ENCODE data around the gene VILL.

The VILL gene

DNA sequence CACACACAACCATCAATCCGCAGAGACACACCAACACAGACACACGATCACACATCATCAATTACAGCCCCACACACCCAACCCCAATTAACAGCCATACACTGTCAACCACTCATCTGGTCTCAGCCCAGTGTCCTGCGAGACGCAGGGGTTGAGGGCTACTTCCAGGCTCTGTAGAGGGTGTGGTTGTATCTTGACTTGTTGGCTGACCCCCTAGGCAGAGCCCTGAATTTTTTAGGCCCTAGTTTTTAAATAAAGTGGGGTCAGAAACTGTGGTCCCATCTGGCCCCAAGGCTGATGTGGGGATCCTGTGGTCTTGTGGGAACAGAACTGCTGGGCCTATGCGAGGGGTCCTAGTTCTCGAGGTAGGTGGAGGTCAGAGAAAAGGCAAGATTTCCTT lies 9.2 kb downstream of the VILL start:
- no peak for DNase-seq (ENCODE audit: extremely low read depth in 1 of 2, low read depth in 1 of 2)

DNA sequence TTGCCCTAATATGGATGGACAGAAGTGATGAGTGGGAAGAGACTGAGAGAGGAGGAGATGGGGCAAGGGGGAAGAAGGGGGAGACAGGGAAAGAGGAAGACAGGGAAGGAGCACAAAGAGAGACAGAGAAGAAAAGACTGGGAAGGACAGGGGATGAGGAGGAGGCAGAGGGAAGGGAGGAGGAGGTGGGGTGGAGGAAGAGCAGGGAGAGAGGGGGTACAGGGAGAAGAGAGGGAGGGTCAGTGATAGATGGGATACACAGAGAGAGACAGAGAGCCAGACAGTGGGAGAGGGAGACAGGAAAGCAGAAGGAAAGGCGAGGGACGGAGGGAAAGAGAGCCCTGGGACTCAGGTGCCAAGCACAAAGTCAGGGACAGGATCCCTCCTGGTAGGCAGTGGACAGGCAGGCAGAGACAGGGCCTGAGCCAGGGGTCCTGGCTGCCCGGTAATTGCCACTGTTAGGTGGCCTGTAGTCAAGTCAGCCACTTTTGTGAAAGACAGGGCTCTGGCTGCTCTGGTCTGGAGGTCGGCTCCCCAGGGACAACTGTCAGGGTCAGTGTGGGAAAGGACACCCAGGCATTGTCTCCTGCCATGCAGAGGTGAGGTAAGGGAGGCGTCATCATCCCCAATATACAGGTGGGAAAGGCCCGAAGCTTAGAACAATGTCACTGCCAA lies 9.8 kb downstream of the VILL start:
- no peak for DNase-seq (ENCODE audit: extremely low read depth in 1 of 2, low read depth in 1 of 2)

GRCh38 chr3:38000965-38001455 lies 10.4 kb downstream of the VILL start:
- DNase-seq (ENCODE audit: extremely low read depth in 1 of 2, low read depth in 1 of 2), result no peak

DNA sequence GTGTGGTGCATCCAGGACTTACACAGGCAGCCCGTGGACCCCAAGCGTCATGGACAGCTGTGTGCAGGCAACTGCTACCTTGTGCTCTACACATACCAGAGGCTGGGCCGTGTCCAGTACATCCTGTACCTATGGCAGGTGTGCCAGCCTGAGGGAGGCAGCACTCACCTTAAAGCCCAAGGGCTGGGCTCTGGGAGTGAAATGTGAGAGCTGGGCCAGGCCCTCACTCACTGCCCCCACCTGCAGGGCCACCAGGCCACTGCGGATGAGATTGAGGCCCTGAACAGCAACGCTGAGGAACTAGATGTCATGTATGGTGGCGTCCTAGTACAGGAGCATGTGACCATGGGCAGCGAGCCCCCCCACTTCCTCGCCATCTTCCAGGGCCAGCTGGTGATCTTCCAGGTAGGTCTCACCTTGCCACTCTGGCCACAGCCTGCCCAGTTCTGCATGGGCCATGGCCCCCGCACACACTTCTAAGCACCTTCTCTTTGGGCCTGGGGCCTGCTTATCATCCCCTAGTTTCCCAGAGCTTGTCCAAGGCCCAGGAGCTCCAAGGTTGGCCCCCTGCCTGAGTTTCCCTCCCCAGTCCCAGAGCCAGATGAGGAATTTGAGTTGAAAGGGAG lies 11.0 kb downstream of the VILL start:
- DNase-seq (ENCODE audit: extremely low read depth in 1 of 2, low read depth in 1 of 2), result no peak

DNA sequence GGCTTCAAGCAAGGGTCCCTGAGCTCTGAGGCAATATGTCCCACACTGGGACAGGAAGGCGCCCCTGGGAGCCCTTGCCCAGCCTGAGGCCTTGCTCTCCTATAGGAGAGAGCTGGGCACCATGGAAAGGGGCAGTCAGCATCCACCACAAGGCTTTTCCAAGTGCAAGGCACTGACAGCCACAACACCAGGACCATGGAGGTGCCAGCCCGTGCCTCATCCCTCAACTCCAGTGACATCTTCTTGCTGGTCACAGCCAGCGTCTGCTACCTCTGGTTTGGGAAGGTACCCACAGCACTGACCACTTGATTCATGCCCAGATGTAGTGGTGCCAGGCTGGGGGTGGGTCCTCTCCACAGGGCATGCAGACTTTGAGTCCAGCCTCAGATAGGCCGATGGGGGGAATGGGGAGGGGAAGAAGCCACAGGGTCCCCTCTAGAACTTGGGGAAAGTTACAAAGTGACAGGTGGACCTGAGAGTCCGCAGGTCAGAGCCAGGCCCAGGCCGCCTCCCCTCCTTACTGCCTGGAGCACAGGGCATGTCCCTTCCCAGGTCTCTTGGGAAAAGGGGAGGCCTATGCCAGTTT lies 11.8 kb downstream of the VILL start:
- DNase-seq (ENCODE audit: extremely low read depth in 1 of 2, low read depth in 1 of 2), result no peak

- no peak for DNase-seq (ENCODE audit: extremely low read depth in 1 of 2, low read depth in 1 of 2)
These were observed 12.4 kb downstream of the VILL start for GRCh38 chr3:38002940-38003339.

DNA sequence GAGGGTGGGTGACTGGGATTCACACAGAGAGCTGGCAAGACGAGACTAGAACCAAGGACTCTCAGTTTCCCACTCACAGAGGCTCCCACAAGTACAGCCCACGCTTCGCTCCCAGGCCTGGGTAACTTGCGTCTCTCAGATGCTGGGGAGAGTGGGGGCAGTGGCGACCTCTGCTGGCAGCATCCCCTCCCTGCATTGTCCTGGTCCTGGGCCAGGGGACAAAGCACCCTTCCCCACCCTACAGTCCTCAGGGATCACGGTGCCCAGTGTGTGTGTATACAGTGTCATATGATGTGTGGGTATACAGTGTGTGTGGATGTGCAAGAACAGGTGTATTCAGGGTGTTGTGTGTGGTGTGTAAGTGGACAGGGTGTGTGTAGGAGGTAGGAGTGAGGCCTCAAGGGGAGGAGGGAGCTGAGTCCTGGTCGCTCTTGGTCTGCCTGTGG lies 12.8 kb downstream of the VILL start:
- DNase-seq (ENCODE audit: extremely low read depth in 1 of 2, low read depth in 1 of 2), result no peak

DNA sequence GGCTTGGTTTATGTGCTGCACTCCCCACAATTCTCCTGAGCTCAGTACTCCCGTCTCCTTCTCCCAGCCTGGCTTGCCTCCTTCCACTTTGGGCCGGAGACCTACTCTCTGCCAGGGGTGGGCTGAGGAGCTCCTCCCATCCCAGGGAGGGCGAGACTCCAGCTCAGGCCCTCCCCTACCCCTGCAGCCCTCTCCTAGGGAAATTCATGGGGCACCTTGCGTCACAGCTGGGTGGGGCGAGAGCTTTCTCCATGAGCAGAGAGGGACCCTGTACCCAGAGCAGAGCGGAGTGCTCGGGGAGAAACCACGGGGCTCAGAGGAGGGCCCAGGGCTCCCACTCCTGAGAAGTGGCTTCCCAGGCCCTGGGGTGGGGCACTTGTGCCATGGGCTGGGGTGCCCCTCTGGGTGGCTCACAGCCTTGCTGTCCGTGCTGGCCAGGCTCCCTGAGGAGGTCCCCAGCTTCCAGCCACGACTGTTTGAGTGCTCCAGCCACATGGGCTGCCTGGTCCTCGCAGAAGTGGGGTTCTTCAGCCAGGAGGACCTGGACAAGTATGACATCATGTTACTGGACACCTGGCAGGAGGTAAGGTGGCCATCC lies 13.3 kb downstream of the VILL start:
- DNase-seq (ENCODE audit: extremely low read depth in 1 of 2, low read depth in 1 of 2), result no peak

DNA sequence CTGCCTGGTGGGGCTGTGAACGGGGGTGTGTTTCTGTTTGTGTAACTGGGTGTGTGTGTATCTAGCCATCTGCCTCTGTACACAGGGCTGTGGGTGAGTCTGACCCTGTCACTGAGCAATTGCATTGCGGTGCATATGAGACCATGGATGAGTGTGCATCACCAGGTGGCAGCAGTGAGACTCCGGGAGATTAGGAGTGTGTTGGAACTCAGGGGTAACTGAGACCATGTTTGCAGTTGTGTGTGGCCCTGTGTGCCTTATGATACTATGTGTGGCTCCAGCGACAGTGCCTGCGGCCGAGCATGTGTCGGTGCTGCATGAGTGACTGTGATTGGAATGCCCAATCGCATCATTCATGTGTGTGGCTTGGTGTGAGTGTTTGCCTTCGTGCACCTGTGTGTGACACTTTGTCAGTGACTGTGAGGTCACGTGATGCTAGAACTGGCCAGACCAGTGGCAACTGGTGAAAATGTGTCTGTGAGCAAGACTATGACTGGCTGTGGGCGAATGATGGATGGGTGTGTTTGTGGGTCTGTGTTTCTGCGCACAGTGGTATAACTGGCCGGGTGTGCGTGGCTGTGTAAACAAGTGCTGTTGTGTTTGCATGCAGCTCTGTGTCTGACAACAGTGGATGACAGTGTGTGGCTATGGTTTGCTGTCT lies 14.0 kb downstream of the VILL start:
- DNase-seq (ENCODE audit: extremely low read depth in 1 of 2, low read depth in 1 of 2), result no peak

DNA sequence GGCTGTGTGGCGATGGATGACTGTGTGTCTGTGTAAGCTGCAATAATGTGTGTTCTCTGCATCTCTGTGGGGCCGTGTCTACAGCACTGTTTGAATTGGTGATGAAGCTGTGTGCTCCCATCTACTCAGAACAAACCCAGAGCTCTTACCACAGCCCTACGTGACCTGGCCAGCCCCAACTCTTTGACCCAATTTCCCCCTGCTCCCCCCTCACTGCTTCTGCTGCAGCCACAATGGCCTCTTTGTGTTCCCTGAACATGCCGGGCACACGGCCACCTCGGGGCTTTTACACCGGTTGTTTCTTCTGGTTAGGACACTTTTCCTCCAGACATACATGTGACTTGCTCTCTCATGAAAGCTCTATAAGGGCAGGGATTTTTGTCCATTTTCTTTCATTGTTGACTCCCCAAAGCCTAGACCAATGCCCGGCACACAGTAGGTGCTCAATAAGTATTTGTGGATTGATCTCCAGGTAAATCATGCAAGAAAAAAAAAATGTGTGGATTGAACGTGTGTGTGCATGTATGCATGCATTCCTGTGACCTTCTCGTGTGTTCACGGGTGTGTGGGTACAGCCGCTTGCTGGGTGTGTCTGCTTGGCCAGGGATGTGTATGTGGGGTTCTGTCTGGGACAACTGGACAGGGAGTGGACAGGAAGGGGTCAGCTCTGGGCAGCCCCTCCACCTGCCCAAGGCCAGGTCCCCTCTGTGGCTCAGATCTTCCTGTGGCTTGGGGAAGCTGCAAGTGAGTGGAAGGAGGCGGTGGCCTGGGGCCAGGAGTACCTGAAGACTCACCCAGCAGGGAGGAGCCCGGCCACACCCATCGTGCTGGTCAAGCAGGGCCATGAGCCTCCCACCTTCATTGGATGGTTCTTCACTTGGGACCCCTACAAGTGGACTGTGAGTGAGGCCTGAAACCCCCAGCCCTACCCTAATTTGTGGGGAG lies 14.8 kb downstream of the VILL start:
- DNase-seq (ENCODE audit: extremely low read depth in 1 of 2, low read depth in 1 of 2), result no peak

DNA sequence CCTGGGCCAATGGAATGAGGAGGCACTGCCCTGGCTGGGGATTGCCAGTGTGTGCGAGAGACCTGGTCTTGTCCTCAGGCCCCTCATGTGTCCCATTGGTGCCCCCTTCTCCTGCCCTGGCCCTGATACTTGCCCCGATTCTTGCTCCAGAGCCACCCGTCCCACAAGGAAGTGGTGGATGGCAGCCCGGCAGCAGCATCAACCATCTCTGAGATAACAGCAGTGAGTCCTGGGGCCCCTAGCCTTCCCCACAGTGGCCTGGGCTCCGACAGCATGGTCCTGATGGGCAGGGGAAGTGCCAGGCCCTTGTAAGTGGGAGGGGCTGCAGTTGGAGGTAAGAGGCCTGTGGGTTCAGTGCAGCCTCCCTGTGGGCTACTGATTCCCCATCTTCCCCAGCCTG lies 15.4 kb downstream of the VILL start:
- no peak for DNase-seq (ENCODE audit: extremely low read depth in 1 of 2, low read depth in 1 of 2)

DNA sequence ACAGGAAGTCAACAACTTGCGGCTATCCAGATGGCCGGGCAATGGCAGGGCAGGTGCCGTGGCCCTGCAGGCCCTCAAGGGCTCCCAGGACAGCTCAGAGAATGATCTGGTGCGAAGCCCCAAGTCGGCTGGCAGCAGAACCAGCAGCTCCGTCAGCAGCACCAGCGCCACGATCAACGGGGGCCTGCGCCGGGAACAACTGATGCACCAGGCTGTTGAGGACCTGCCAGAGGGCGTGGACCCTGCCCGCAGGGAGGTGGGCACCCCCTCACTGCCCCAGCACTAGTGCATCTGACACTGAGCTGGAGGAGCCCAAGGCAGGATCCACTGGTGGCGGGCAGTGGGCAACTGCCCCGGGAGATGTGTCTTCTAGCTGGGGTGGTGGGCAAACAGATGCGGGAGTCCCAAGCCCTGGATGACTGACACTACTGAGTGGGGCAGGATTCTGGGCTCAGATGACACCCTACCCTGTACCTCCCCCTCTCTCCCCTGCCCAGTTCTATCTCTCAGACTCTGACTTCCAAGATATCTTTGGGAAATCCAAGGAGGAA lies 15.9 kb downstream of the VILL start:
- no peak for DNase-seq (ENCODE audit: extremely low read depth in 1 of 2, low read depth in 1 of 2)

GRCh38 chr3:38007754-38008090 lies 17.1 kb downstream of the VILL start:
- DNase-seq (ENCODE audit: extremely low read depth in 1 of 2, low read depth in 1 of 2), result no peak

DNA sequence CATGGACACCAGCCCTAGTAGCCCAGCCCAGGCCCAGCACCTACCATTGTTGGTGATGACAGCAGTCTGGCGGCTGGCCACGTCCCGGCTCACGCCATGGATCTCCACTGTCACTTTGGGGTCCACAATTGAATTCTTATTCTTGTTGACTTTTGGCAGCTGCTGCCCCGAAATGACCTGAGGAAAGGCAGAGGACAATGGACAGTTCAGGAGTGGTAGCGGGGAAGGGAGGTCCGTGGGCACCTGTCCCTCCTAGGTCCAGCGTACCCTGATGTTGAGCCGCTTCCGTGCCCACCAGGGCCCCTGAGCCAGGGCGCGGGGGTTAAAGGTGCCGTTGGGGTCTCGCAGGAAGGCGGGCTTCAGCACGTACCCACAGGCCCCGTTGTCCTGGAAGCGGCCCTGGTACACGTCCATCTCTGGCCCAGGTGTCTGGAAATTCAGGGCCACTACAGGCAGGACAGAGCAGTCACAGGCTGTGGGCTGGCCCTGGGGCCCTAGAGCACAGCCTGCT lies 17.7 kb downstream of the VILL start:
- no peak for DNase-seq (ENCODE audit: extremely low read depth in 1 of 2, low read depth in 1 of 2)

DNA sequence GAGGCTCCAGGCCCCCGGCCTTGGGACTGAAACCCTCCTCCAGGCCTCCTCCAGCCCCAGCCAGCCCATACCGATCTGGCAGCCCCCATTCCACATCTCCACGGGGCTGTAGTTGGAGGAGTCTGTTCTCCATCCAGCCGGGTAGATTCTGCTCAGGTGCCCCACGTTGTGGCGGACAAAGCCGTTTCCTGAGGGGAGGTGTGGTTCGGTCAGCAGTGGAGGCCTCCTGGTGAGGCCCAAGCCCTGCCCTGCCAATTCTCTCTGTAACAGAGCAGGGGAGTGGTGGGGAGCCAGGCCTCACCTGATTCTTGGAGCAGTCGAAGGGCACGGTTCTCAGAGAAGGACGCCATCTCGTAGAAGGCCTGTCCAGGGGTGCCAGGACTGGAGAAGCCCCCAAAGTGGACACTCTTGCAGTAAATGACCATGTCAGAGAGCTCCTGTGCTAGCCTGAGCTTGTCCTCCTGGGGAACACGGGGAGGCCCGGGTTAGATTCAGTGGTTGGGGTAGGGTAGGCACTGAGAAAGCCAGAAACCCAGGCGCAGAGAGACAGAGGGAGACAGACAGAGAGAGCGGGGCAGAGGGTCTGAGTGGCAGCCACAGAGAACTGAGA lies 18.5 kb downstream of the VILL start:
- DNase-seq (ENCODE audit: extremely low read depth in 1 of 2, low read depth in 1 of 2), result no peak

GRCh38 chr3:38009807-38010591 lies 19.4 kb downstream of the VILL start:
- no peak for DNase-seq (ENCODE audit: extremely low read depth in 1 of 2, low read depth in 1 of 2)

DNA sequence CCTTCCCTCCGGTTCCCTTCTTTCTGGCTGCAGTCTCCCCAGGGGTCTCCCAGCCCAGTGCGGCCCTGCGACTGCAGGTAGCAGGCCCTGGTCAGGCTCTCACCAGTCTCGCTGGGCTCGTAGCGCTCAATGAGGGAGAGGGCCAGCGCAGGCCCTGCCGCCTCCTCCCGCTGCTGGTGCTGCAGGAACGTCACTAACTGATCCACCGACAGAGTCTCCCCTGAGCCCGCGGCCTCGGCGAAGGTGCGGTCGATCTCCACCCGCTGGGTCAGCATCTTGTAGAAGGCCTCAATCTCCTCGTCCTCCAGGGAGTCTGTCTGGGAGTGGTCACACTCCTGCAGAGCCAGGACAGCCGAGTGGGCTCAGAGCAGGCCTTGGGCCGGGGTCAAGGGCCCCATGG lies 20.5 kb downstream of the VILL start:
- DNase-seq (ENCODE audit: extremely low read depth in 1 of 2, low read depth in 1 of 2), result no peak

GRCh38 chr3:38015485-38015884 lies 24.9 kb downstream of the VILL start:
- DNase-seq (ENCODE audit: extremely low read depth in 1 of 2, low read depth in 1 of 2), result no peak

DNA sequence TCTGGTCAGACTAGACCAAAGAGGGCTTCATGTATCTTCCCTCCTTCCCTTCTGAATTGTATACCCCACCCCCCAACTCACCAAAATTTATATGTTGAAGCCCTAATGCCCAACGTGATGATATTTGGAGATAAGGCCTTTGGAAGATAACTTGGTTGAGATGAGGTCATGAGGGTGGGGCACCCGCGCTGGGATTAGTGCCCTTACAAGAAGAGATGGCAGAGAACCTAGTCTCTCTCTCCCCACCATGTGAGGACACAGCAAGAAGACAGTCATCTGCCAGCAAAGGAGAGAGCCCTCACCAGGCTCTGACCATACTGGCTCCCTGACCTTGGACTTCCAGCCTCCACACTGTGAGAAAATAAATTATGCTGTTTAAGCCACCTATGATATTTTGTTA lies 25.4 kb downstream of the VILL start:
- no peak for DNase-seq (ENCODE audit: extremely low read depth in 1 of 2, low read depth in 1 of 2)
